Measurements from ENCODE around the gene NOB1. TPM values are rescaled to one million over a fixed set of nuclear protein-coding genes. Genes with fewer than 3 reads are reported as not detected.

NOB1 gene
- total RNA-seq, 1 experiment from 2014 or later: 48.3 TPM

GRCh38 chr16:69773260-69773947 is 18.7 kb upstream of the NOB1 start:
- in situ Hi-C loops (cut with HindIII; ENCODE audit: low pct_unique_long_range_greater_than_20kb, low sequenced_read_pairs) (no loop called here), intact Hi-C loops (cut with micrococcal nuclease; ENCODE audit: unreplicated experiment) (no loop called here)
- ChIA-PET POLR2A (interaction anchor here (0.6 kb wide), 2 partner anchors 8 to 413 kb away, joined by 3 to 5 read pairs; no protein-coding TSS in a partner anchor), CTCF (no interaction called here)
- no peak for TF ChIP-seq POLR2AphosphoS5 (IDR thresholded peaks at IDR 0.05; ENCODE audit: low read depth, low read length)
- TF ChIP-seq CTCF (IDR thresholded peaks at IDR 0.05): no peak
- TF ChIP-seq TCF7L2 (IDR thresholded peaks at IDR 0.05; ENCODE audit: low read depth, low read length): no peak
- TF ChIP-seq SIN3A (IDR thresholded peaks at IDR 0.05; ENCODE audit: borderline replicate concordance, insufficient read depth, low read depth, low read length): no peak
- TF ChIP-seq REST (IDR thresholded peaks at IDR 0.05; ENCODE audit: insufficient read depth in 1 of 2, low read depth in 2 of 2, low read length in 1 of 2): no peak
- Histone ChIP-seq H3K4me3 (ENCODE audit: low read depth in 2 of 2, low read length in 2 of 2) (no peak overlapping the region), H3K36me3 (ENCODE audit: control insufficient read depth, insufficient read depth, low read length) (no peaks in the 10 kb centered on the region), H3K27me3 (ENCODE audit: control insufficient read depth, insufficient read depth, low read length) (no peaks in the 10 kb centered on the region), H3K9me3 (ENCODE audit: control insufficient read depth, insufficient read depth, low read depth, low read length) (peaks cover 6% of the 10 kb centered on the region; the same call in 1 of the 2 replicates), H3K4me1 (ENCODE audit: control insufficient read depth, insufficient read depth, low read length) (no peaks in the 10 kb centered on the region), H3K27ac (ENCODE audit: low read length) (no peak overlapping the region)
- no peak for ATAC-seq
- no TSS peak for BruUV-seq (replicated peaks)
- no peak for DNase-seq (ENCODE audit: low read depth, low spot score)

GRCh38 chr16:69771651-69771967 is 16.9 kb upstream of the NOB1 start:
- POLR2A ChIA-PET: no interaction called here

More at GRCh38 chr16:69771651-69771967, 16.9 kb upstream of the NOB1 start:
- no peak overlapping the region for H3K27ac ChIP-seq (ENCODE audit: low read length)
- TF ChIP-seq REST (IDR thresholded peaks at IDR 0.05; ENCODE audit: insufficient read depth in 1 of 2, low read depth in 2 of 2, low read length in 1 of 2): no peak
- TF ChIP-seq TCF7L2 (IDR thresholded peaks at IDR 0.05; ENCODE audit: low read depth, low read length): no peak
- TF ChIP-seq CTCF (IDR thresholded peaks at IDR 0.05): no peak
- H3K27me3 ChIP-seq (ENCODE audit: control insufficient read depth, insufficient read depth, low read length): no peaks in the 10 kb centered on the region
- H3K36me3 ChIP-seq (ENCODE audit: control insufficient read depth, insufficient read depth, low read length): no peaks in the 10 kb centered on the region
- peaks cover 6% of the 10 kb centered on the region; the same call in 1 of the 2 replicates for H3K9me3 ChIP-seq (ENCODE audit: control insufficient read depth, insufficient read depth, low read depth, low read length)
- CTCF ChIA-PET: no interaction called here
- in situ Hi-C loops (cut with HindIII; ENCODE audit: low pct_unique_long_range_greater_than_20kb, low sequenced_read_pairs) (no loop called here), intact Hi-C loops (cut with micrococcal nuclease; ENCODE audit: unreplicated experiment) (no loop called here)
- ATAC-seq (no peak), DNase-seq (ENCODE audit: low read depth, low spot score) (no peak)
- H3K4me1 ChIP-seq (ENCODE audit: control insufficient read depth, insufficient read depth, low read length): no peaks in the 10 kb centered on the region
- no TSS peak for BruUV-seq (replicated peaks)
- H3K4me3 ChIP-seq (ENCODE audit: low read depth in 2 of 2, low read length in 2 of 2): no peak overlapping the region

All from Panc1 (cell line).